LNCaP clone FGC (cell line): ENCODE data around the gene CYP2A13.
"Not testable (repeated sequence)": the region's sequence is repeated elsewhere in the genome, so short reads cannot be mapped to it uniquely, and the experiment has no call there.

Source experiments
- DNase-seq: peaks from one replicate; pipeline ENCODE4 v3.0.0-alpha.2; 2011; ENCODE audit warnings: low read depth
- H3K4me3 ChIP-seq: 2 replicates; pipeline ENCODE4 v1.5.1; 2011; ENCODE audit warnings: mild to moderate bottlenecking, low read depth, low read length, control low read depth
- CTCF ChIP-seq: IDR thresholded peaks from 2 replicates; pipeline ENCODE4 v1.5.1; 2012; ENCODE audit warnings: mild to moderate bottlenecking; ENCODE audit not compliant: control insufficient read depth, insufficient read depth; ENCODE audit errors: extremely low read depth

CYP2A13 gene

GRCh38 chr19:41088151-41088550, at the start of gene CYP2A13:
CYP2A13 (plus strand) TSS chr19:41088451; CDS start chr19:41088472, 21 bp downstream.
- H3K4me3 ChIP-seq, result no peak within 1 kb of the TSS
- TF ChIP-seq CTCF, result no peak

GRCh38 chr19:41039806-41040205, 48.4 kb upstream of the CYP2A13 start:
- DNase-seq, result no peak
- H3K4me3 ChIP-seq, result no peak overlapping the region
- no peak for TF ChIP-seq CTCF

More at GRCh38 chr19:41088151-41088550, at the start of gene CYP2A13:
- no peak for DNase-seq

- DNase-seq, H3K4me3 ChIP-seq: not testable (repeated sequence)
Observed at GRCh38 chr19:41045095-41045494, 43.2 kb upstream of the CYP2A13 start.

- DNase-seq, result no peak
- no peak for TF ChIP-seq CTCF
Observed at GRCh38 chr19:41050426-41050825, 37.8 kb upstream of the CYP2A13 start.

GRCh38 chr19:41052162-41052561, 36.1 kb upstream of the CYP2A13 start:
- not testable (repeated sequence) for H3K4me3 ChIP-seq, DNase-seq

More at GRCh38 chr19:41050426-41050825, 37.8 kb upstream of the CYP2A13 start:
- H3K4me3 ChIP-seq, result no peak overlapping the region

GRCh38 chr19:41053331-41053730, 34.9 kb upstream of the CYP2A13 start:
- not testable (repeated sequence) for H3K4me3 ChIP-seq, DNase-seq

- no peak overlapping the region for H3K4me3 ChIP-seq
- no peak for TF ChIP-seq CTCF
- DNase-seq, result peak; percentile 18
Observed at GRCh38 chr19:41064974-41065569, 23.2 kb upstream of the CYP2A13 start.

GRCh38 chr19:41076286-41076685, 12.0 kb upstream of the CYP2A13 start:
- TF ChIP-seq CTCF, result no peak
- no peak for DNase-seq
- no peak overlapping the region for H3K4me3 ChIP-seq
